ENCODE data around the gene SND1. TPM values are rescaled to one million over a fixed set of nuclear protein-coding genes. Genes with fewer than 3 reads are reported as not detected.

SND1 gene
- total RNA-seq, 6 experiments from 2014 or later: 77.5 to 150 (median 126) TPM

DNA sequence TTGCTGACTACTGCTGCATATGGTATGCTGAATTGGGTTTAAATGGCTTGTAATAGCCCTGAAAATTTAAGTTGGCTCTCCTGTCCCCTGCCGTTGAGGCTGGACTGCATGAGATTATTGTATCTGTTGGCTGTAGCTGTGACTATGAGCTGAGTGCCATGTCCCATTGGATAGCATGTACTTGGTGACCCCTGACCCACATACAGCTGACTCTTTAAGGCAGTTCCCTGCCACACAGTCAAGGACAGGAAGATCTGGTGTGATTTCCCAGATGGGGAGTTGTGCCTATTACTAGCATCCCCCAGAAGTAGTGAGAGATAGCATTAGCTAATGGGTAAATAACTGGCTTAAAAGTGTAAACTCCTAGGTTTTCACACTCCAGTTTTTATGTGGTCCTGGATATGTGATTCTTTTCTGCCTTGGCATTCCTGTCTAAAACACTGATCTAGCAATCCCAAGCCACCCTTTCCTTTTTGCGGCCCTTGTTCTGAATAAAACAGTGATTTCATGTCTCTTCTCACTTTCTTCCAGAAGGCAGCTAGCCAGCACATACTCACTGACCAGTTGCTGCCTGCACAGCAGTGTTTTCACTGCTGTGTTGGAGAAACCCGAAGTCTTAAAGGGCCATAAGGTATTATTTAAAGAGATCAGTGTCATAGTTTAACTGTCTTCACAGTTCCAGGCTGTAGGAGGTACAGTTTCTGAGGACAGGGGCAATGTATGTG, 343.3 kb downstream of the SND1 start:
- Histone ChIP-seq H3K27ac (peak overlapping the region in 1 of 3 donors; percentile 9), H3K9me3 (no peaks in the 10 kb centered on the region), H3K27me3 (no peaks in the 10 kb centered on the region), H3K36me3 (peaks cover 0 to 10% (median 2%) of the 10 kb centered on the region in 4 donors), H3K4me3 (no peak overlapping the region), H3K4me1 (peaks cover 0 to 20% (median 4%) of the 10 kb centered on the region in 4 donors)
- intact Hi-C loops (cut with DNase I): no loop called here
- 41% methylated on average over 3 of the region's 3 CpGs for WGBS (ENCODE audit: insufficient coverage, low coverage, low lambda C conversion rate, missing lambda C conversion rate)
- DNase-seq (no peak), ATAC-seq (peak in 1 of 4 donors; percentile 21)
- TF ChIP-seq CTCF (IDR thresholded peaks at IDR 0.05) (no peak), POLR2A (IDR thresholded peaks at IDR 0.05) (no peak)

GRCh38 chr7:127995881-127996215, 343.9 kb downstream of the SND1 start:
- intact Hi-C loops (cut with DNase I): no loop called here
- TF ChIP-seq POLR2A (IDR thresholded peaks at IDR 0.05): no peak
- no peak for DNase-seq
- 62% methylated on average over 3 of the region's 3 CpGs for WGBS (ENCODE audit: insufficient coverage, low coverage, low lambda C conversion rate, missing lambda C conversion rate)
- peak overlapping the region in 1 of 3 donors; percentile 9 for H3K27ac ChIP-seq
- H3K4me3 ChIP-seq: no peak overlapping the region
- peaks cover 0 to 10% (median 2%) of the 10 kb centered on the region in 4 donors for H3K36me3 ChIP-seq
- H3K4me1 ChIP-seq: peaks cover 0 to 23% (median 5%) of the 10 kb centered on the region in 4 donors
- no peaks in the 10 kb centered on the region for H3K9me3 ChIP-seq
- no peaks in the 10 kb centered on the region for H3K27me3 ChIP-seq
- no peak for ATAC-seq

DNA sequence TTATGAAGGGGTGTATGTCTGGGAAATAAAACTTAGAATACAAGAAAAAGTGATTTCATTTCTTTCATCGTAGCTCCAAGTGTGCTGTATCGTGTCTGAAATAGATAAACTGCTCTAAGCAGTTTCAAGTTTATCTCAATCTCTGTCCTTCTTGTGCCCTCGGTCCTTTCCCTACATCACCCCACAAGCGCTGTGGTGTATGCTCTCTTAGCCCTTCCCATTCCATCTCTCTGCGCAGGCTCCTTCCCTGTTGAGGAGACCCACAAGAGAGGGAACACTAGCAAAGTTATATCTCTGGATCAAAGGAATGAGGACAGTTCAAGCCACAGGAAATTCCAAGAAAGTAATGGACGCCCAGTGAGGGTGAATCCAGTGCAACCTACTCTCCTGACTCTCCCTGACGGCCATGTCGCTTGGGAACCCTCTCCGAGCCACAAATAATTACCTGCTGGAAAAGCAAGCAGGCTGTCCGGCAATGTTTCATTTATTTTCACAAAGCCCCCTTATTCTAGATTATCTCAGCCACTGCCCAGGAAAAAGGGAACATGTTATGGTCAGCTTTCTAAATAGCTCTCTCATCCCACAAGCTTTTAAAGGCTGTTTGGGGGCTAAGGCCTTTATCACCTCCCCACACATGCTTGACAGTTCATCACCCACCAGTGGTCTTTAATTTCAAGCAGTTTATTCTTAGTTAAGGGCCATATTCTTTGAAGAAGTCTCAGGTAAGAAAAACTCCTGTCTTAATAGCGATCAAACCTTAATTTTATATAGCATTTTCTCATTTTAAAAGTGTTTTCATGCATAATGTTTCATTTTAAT, 344.5 kb downstream of the SND1 start:
- peaks cover 0 to 29% (median 7%) of the 10 kb centered on the region in 4 donors for H3K4me1 ChIP-seq
- intact Hi-C loops (cut with DNase I): no loop called here
- WGBS (ENCODE audit: insufficient coverage, low coverage, low lambda C conversion rate, missing lambda C conversion rate): 78% methylated on average over 11 of the region's 11 CpGs

GRCh38 chr7:127997226-127997922, 345.4 kb downstream of the SND1 start:
- WGBS (ENCODE audit: insufficient coverage, low coverage, low lambda C conversion rate, missing lambda C conversion rate): 89% methylated on average over 4 of the region's 4 CpGs
- H3K27me3 ChIP-seq: no peaks in the 10 kb centered on the region
- no peak overlapping the region for H3K4me3 ChIP-seq
- peaks cover 0 to 38% (median 8%) of the 10 kb centered on the region in 4 donors for H3K4me1 ChIP-seq
- no peaks in the 10 kb centered on the region for H3K9me3 ChIP-seq
- H3K27ac ChIP-seq: no peak overlapping the region
- intact Hi-C loops (cut with DNase I): no loop called here
- DNase-seq: no peak
- TF ChIP-seq POLR2A (IDR thresholded peaks at IDR 0.05): no peak
- TF ChIP-seq CTCF (IDR thresholded peaks at IDR 0.05): no peak
- no peak for ATAC-seq
- H3K36me3 ChIP-seq: peaks cover 0 to 8% (median 0%) of the 10 kb centered on the region in 4 donors

More for the DNA sequence above, 344.5 kb downstream of the SND1 start:
- no peaks in the 10 kb centered on the region for H3K27me3 ChIP-seq
- TF ChIP-seq POLR2A (IDR thresholded peaks at IDR 0.05) (no peak), CTCF (IDR thresholded peaks at IDR 0.05) (no peak)
- H3K36me3 ChIP-seq: peaks cover 0 to 10% (median 2%) of the 10 kb centered on the region in 4 donors
- no peak for DNase-seq
- H3K4me3 ChIP-seq: no peak overlapping the region
- no peaks in the 10 kb centered on the region for H3K9me3 ChIP-seq
- no peak overlapping the region for H3K27ac ChIP-seq
- no peak for ATAC-seq

Data from right lobe of liver (tissue), 6 donors.